Stimulated activated CD8-positive, alpha-beta memory T cell treated with anti-CD3 and anti-CD28 coated beads, Interleukin-4, amount 100 ng/mL, for 4 hours (primary cell): ENCODE results near the gene EVX1.

Experiments used
- DNase-seq, 2 donors: peaks; one replicate each; pipeline ENCODE4 v3.0.0-alpha.2; 2020; ENCODE audit warnings: low read depth in 2 of 2, low spot score in 1 of 2

EVX1 gene

DNA sequence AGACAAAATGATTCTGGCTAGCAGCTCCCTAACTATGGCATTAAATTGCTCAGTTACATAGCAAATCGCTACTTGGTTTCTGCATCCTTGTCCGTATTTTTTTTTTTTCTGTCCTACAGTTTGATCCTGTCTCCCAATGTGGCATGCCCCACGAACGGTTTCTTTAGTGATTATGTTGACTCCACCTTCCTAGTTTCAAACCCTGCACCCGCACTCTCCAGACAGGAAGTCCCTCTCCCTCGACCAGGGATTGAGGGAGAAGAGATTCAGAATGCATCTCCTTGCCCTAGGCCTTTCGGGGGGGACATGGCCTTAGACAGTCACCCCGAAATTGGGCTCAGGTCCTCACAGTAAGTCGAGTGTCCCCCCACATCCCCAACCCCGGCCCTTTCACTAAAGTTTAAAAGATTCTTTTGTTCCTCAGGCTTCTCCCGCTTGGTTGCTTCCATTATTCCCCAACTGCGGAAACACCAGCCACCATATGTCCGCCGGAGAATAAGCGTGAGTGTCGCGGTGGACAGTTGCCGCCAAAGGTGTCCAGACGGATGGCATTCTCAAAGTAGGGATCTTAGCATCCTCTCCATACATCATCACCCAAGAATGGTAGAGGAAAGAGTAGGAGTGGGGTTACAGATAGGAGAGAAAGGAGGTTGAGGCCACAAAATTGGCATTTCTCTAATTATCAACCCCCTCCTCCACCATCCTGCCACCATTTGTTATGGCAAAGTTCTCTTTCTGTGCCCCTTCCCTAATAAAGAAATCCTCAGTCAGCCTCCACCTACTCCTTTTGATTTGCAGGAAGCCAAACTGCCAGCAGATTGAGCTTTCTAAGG lies 7.3 kb downstream of the EVX1 start:
- DNase-seq, result no peak

DNA sequence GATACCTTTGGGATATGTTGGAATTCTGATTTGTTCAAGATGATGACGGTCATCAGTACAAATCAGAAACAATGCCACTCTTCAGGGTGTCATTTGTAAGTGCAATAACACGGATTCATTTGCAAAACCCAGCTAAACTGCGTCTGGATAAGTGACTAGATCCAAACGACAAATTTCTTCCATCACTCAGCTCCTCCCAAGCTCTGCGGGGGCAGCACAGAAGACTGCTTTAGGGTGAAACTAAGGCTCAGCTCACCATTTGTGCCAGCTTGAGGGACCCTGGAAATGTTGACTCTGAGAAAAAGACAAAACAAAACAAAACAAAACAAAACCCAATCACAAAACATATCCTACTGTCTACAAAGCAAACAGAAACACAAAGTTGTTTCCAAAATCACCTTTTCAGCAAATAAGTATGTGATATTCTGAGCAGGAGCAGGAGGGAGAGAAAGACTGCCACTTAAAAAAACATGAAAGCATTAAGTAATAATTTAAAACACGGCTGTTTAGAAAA lies 8.0 kb downstream of the EVX1 start:
- DNase-seq, result no peak

DNA sequence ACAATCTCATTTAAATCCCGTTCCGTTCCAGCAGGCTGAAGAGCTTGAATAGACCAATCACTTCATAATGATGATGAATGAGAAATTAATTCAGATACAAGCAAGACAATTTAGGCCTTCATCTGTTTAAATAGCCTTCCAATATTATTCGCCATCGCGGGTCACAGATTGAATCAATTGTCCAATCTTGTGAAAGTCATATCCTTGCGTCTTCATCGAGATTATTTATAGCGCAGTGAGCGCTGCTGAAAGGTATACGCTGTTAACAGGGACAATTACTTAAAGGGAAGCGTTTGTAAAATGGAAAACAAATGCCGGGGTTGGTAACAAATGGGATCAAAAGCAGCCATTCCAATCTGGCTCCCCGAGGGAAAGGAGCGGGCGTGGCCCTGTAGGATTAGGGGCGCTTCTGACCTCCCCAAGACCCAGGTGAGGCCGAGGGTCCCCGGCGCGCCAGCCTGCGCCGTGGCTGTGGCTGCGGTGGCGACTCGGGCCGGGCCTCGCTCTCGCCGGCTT lies 8.6 kb downstream of the EVX1 start:
- no peak for DNase-seq

- no peak for DNase-seq
Measured at GRCh38 chr7:27251652-27252590, 9.3 kb downstream of the EVX1 start.

DNA sequence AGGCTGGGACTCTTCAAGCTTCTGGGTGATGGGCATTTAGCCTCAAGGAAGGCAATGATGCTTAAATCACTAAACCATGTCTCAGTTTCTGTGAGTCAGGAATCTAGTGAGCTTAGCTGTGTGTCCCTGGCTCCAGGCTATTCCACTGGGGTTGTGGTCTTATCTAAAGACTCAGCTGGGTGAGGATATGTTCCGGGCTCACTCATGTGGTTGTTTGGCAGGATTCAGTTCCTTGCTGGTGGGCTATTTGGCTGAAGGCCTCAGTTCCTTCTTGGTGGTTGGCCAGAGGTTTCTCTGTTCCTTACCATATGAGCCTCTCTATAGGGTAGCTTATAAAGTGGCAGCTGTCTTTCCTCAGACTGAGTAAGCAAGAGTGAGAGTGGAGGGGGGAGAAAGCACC lies 12.0 kb downstream of the EVX1 start:
- DNase-seq, result no peak

- no peak for DNase-seq
Measured at GRCh38 chr7:27260211-27260610, 17.6 kb downstream of the EVX1 start.

DNA sequence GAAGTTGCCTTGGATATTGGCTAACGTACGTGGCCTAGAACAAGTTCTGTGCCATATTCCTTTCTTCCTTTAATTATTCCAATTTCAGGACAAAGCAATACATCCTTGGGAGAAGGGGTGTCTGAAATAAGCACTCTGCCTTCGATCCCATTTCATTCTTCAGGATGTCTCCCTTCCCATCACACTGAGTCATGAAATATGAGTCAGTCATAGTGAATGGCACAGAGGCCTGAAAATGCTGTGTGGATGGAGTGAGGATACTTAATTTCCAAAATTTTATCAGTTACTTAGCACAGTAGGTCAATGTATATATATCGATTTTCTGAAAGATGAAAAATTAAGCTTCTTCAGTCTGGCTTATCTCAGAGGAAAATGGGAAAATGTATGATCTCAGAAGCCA lies 19.5 kb downstream of the EVX1 start:
- no peak for DNase-seq

- DNase-seq, result no peak
Measured at GRCh38 chr7:27263781-27264180, 21.2 kb downstream of the EVX1 start.

- DNase-seq, result no peak
Measured at GRCh38 chr7:27269455-27269854, 26.9 kb downstream of the EVX1 start.

DNA sequence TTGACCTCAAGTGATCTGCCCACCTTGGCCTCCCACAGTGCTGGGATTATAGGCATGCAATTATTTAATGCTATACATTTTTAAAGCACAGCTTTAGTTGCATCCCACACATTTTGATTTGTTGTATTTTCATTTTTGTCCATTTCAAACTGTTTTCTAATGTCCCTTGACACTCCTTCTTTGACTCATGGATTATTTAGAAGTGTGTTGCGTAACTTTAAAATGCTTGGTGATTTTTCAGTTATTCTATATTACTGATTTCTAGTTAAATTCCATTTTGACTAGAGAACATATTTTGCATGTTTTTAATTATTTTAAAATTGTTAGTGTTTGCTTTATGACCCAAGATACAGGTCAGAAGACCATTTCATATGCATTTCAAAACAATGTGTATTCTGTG lies 28.8 kb downstream of the EVX1 start:
- DNase-seq, result no peak

- no peak for DNase-seq
Measured at GRCh38 chr7:27277628-27278027, 35.0 kb downstream of the EVX1 start.

DNA sequence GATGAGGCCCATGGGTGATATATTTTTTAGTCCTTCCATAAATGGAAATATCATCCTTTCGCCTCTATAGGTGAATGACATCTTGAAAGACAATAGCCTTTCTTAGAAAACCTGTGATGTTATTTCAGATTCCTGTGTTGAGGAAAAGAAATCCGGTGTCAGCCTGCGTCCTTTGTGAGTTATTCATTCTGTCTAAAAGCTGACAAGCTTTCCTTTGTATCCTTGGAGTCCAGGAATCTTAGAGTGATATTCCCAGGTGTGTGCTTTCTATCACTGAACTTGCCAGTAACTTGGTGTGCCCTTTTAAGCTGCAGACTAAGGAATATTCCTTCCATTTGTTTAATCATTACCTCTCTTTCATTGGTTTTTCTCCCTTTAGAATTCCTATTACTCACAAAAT lies 41.0 kb downstream of the EVX1 start:
- DNase-seq, result no peak

GRCh38 chr7:27295236-27295635 lies 52.6 kb downstream of the EVX1 start:
- DNase-seq, result no peak

DNA sequence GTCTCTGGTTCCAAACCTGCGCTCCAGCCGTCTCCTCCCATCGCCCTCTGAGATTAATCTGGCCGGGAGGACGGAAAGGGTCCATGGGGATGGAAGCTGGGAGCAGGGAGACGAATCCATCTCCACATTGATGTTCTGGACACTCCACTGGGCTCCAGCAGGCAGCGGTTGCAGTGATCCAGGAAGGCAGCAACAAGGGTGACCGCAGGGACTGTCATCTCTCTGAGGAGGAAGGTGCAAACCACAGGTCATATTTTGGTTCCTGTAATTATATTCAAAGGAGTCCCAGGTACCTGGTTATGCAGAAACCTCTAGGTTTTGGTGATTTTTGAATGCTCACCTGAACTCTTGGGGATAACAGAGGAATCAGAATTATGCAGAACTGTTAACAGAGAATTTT lies 54.8 kb downstream of the EVX1 start:
- no peak for DNase-seq
